GM13977 (cell line): ENCODE measurements around the gene DNPEP.

Source experiments
- DNase-seq: peaks from one replicate; pipeline ENCODE4 v3.0.0; 2012; ENCODE audit warnings: low spot score
- in situ Hi-C: fragments of 300-500 bp; cut with MboI; formaldehyde crosslinking; loops from one replicate; pipeline ENCODE4 v1.12.0; 2022; ENCODE audit warnings: low sequenced_read_pairs, low pct_unique_long_range_greater_than_20kb, mixed read lengths, inconsistent platforms; ENCODE audit not compliant: unreplicated experiment
- TF ChIP-seq, protein P1 (sequence below): IDR thresholded peaks from 2 replicates; pipeline ENCODE4 v1.5.1; 2012; ENCODE audit warnings: mild to moderate bottlenecking, control low read depth; ENCODE audit not compliant: insufficient read depth; ENCODE audit errors: extremely low read depth, missing control alignments

The DNPEP gene

DNA sequence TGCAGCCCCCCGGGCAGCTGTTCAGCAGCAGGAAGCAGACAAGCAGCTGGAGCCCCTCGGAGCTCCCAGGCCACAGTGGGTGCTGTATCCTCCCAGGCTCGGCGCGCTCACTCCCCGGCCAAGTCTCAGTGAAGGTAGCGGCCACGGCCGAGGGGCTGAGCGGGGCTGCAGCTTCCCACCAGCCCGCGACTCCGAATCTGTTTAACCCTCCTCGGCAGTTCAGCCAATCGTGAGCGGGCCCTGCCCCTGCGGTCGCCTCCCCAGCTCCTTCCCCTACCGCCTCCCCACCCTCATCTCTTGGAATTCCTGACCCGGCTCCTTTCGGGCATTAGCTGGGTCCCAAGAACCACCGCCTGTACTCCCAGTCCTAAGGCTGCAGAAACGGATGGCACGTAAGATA is 55.2 kb downstream of the DNPEP start, which contains the start of gene RESP18:
TSS of gene RESP18 (minus strand) at position 203 of the 400 bp plus-strand sequence.
- TF ChIP-seq, protein P1, sequence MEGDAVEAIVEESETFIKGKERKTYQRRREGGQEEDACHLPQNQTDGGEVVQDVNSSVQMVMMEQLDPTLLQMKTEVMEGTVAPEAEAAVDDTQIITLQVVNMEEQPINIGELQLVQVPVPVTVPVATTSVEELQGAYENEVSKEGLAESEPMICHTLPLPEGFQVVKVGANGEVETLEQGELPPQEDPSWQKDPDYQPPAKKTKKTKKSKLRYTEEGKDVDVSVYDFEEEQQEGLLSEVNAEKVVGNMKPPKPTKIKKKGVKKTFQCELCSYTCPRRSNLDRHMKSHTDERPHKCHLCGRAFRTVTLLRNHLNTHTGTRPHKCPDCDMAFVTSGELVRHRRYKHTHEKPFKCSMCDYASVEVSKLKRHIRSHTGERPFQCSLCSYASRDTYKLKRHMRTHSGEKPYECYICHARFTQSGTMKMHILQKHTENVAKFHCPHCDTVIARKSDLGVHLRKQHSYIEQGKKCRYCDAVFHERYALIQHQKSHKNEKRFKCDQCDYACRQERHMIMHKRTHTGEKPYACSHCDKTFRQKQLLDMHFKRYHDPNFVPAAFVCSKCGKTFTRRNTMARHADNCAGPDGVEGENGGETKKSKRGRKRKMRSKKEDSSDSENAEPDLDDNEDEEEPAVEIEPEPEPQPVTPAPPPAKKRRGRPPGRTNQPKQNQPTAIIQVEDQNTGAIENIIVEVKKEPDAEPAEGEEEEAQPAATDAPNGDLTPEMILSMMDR, result no peak
- DNase-seq, result no peak
- in situ Hi-C loops, result no loop called here

DNA sequence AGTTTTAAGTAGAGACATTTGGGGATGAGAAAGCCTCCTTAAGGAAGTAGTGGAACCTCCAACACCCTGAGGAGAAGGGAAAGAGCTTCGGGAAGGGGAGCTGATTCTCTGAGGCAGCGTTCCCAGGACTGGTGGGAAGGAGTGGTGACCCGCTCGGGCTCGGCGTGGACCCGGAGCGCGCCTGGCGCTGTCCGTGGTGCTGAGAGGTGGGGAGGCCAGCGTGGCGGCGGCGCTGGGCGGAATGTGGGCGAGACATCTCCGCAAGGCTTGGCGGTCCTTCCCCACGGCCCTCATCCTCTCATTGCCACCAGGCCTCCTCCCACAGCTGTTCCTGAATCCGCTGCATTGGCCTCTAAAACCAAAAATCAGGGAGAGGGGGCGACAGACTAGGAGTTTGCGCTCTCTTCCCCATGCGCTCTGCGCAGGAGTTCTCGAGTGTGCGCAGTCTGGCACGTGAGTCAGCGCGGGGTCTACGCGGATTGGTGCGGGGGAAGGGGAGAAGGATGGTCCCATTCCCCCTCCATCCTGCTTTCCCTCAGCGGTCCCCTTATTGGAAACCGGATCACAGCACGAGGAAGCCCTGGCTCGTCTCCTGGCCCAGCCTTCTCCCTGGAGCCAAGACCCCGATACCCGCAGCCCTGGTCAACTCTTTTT is 56.0 kb downstream of the DNPEP start:
- no peak for DNase-seq
- TF ChIP-seq, protein P1, result no peak
- in situ Hi-C loops, result no loop called here

DNA sequence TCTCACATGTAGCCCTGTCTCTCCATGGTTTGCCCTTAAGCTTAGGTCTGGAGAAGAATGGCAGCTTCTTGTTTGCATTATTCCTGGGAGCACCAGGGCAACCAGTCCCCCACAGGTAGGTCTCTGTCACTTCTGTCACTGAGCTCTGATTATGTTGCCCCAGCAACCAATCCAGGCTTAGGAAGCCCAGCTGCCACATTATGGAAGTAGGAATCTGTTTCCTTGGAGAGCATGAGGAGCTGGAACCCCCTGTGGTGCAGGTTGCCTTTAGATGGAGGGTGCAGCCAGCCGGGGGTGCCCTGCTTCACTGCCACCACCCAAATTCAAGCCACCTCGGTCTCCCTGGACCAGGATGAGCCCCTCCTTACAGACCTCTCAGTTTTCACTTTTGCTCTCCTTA is 60.0 kb downstream of the DNPEP start:
- in situ Hi-C loops, result no loop called here
- no peak for DNase-seq
- TF ChIP-seq, protein P1, result no peak

DNA sequence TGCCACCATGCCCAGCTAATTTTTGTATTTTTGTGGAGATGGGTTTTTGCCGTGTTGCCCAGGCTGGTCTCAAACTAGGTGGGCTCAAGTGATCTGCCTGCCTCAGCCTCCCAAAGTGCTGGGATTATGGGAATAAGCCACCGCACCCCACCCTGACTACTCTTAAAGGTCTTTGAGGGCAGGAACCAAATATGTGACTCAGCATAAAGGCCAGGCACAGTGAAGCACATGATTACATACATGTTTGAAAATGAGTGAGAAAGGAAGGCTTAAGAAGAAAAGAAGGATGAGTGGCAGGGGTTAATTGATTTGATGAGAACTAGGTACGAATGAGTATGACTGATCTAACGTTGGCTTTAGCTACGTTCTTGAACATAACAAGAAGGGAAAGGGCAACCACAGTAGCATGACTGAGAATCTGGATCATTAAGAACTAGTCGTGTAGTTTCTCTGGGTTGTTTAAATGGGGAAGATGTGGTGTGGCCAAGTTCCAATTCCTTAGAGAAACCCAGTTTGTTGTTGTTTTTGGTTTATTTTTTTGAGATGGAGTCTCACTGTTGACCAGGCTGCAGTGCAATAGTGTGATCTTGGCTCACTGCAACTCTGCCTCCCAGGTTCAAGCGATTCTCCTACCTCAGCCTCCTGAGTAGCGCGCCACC is 61.9 kb downstream of the DNPEP start:
- DNase-seq, result no peak
- TF ChIP-seq, protein P1, result no peak
- in situ Hi-C loops, result no loop called here

DNA sequence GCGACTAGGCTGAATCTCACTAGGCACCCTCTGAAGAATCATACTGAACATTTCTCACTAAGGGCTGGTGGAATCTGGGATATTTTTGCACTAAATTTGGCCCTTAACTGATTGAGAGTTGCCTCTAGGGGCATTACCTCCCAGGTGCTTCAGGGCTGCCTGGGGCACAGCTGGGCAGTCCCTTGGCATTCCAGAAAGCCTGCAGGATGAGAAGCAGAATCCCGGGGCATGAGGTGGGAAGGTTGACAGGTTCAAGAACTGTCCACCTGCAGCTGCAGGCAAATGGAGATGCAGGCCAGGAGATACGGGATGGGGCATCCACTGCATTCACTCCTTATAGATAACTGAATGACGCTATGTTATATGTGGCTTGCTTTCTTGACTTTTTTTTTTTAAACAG is 62.6 kb downstream of the DNPEP start:
- no peak for DNase-seq
- in situ Hi-C loops, result no loop called here
- TF ChIP-seq, protein P1, result no peak

DNA sequence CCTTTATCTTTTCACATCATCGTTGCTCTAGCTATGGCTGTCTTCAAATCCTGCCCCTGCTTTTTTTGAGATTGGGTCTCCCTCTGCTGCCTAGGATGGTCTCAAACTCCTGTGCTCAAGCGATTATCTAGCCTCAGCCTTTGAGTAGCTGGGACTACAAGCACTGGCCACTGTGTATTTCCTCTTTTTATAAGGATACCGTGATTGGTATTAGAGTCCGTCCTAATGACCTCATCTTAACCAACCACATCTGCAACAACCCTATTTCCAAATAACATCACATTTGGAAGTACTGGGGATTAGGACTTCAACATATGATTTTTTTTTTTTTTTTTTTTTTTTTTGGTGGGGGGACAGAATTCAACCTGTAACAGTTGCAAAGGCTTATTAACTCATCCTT is 64.3 kb downstream of the DNPEP start:
- TF ChIP-seq, protein P1, result no peak
- in situ Hi-C loops, result no loop called here
- DNase-seq, result no peak
